Stimulated activated CD4-positive, alpha-beta T cell treated with anti-CD3 and anti-CD28 coated beads, Interleukin-4, amount 100 ng/mL, for 1 hour (primary cell): ENCODE data around the gene STXBP3.

Experiments
- DNase-seq: peaks from one replicate; pipeline ENCODE4 v3.0.0-alpha.2; 2020

The STXBP3 gene

GRCh38 chr1:108845991-108846390 is 99.5 kb downstream of the STXBP3 start:
- DNase-seq: no peak

- no peak for DNase-seq
Measured at GRCh38 chr1:108847494-108847893, 101.0 kb downstream of the STXBP3 start.

- no peak for DNase-seq
Measured at GRCh38 chr1:108848806-108849205, 102.3 kb downstream of the STXBP3 start.

GRCh38 chr1:108850929-108851328 is 104.5 kb downstream of the STXBP3 start:
- DNase-seq: no peak

GRCh38 chr1:108851567-108851966 is 105.1 kb downstream of the STXBP3 start:
- no peak for DNase-seq

- DNase-seq: no peak
Measured at GRCh38 chr1:108852221-108852975, 105.9 kb downstream of the STXBP3 start.

- no peak for DNase-seq
Measured at GRCh38 chr1:108854221-108855019, 107.9 kb downstream of the STXBP3 start.

- DNase-seq: no peak
Measured at GRCh38 chr1:108856994-108857393, 110.5 kb downstream of the STXBP3 start, which contains the start of gene AKNAD1. Gene AKNAD1, minus strand, starts transcription at chr1:108857094. Its CDS starts 4,430 bp downstream, at chr1:108852664.

- DNase-seq: no peak
Measured at GRCh38 chr1:108858230-108858950, 111.9 kb downstream of the STXBP3 start.
